PC-9 (cell line): ENCODE data around the gene TRIM23.

Source experiments
- CTCF ChIP-seq: fragments of 200-600 bp; sonication (generic); conservative IDR thresholded peaks from 2 replicates; pipeline ENCODE4 v1.6.1; 2017; ENCODE audit warnings: mixed run types, antibody characterized with exemption, mild to moderate bottlenecking, moderate library complexity
- EZH2 ChIP-seq: fragments of 200-600 bp; sonication (generic); IDR thresholded peaks from 2 replicates; pipeline ENCODE4 v1.8.0; 2017; ENCODE audit warnings: antibody characterized with exemption, low read depth

GRCh38 chr5:65555287-65555686 is 68.8 kb downstream of the TRIM23 start:
- TF ChIP-seq CTCF (no peak), EZH2 (no peak)
